H9 (cell line): ENCODE results near the gene XIAP. TPM values are rescaled to one million over a fixed set of nuclear protein-coding genes. Genes with fewer than 3 reads are reported as not detected.

Source experiments
- DNase-seq: peaks from one replicate; pipeline ENCODE4 v3.0.0-alpha.2; 2017
- H2AFZ ChIP-seq: one replicate; pipeline ENCODE4 v1.6.1; 2013; ENCODE audit warnings: mild to moderate bottlenecking, low read length, control low read depth, moderate library complexity
- H2AK5ac ChIP-seq: 2 replicates; pipeline ENCODE4 v1.6.1; 2013; ENCODE audit warnings: low read length, control low read depth, mixed read lengths; ENCODE audit not compliant: insufficient read length
- H2BK120ac ChIP-seq: one replicate; pipeline ENCODE4 v1.6.1; 2013; ENCODE audit warnings: low read depth, mild to moderate bottlenecking, low read length, control low read depth, inconsistent platforms; ENCODE audit not compliant: poor library complexity, severe bottlenecking
- H2BK12ac ChIP-seq: 2 replicates; pipeline ENCODE4 v1.6.1; 2013; ENCODE audit warnings: low read length, control low read depth, mixed read lengths, low read depth; ENCODE audit not compliant: insufficient read length
- H2BK15ac ChIP-seq: 2 replicates; pipeline ENCODE4 v1.6.1; 2013; ENCODE audit warnings: low read depth, low read length, control low read depth
- H2BK20ac ChIP-seq: one replicate; pipeline ENCODE4 v1.6.1; 2013; ENCODE audit warnings: low read depth, mild to moderate bottlenecking, low read length, control low read depth, inconsistent platforms; ENCODE audit not compliant: poor library complexity, severe bottlenecking
- H2BK5ac ChIP-seq: 2 replicates; pipeline ENCODE4 v1.6.1; 2013; ENCODE audit warnings: low read length, control low read depth, mixed read lengths; ENCODE audit not compliant: insufficient read length
- H3K14ac ChIP-seq: 2 replicates; pipeline ENCODE4 v1.6.1; 2013; ENCODE audit warnings: low read length, control low read depth; ENCODE audit not compliant: insufficient read depth
- H3K18ac ChIP-seq: 2 replicates; pipeline ENCODE4 v1.6.1; 2013; ENCODE audit warnings: low read depth, mild to moderate bottlenecking, mixed read lengths, low read length, control low read depth; ENCODE audit not compliant: insufficient read length
- H3K23ac ChIP-seq: 2 replicates; pipeline ENCODE4 v1.6.1; 2013; ENCODE audit warnings: low read length, control low read depth, mixed read lengths, low read depth; ENCODE audit not compliant: insufficient read length
- H3K23me2 ChIP-seq: 2 replicates; pipeline ENCODE4 v1.6.1; 2013; ENCODE audit warnings: low read depth, mild to moderate bottlenecking, mixed read lengths, low read length, control low read depth; ENCODE audit not compliant: insufficient read length, poor library complexity, severe bottlenecking
- H3K27ac ChIP-seq: 2 replicates; pipeline ENCODE4 v1.5.1; 2013; ENCODE audit warnings: low read length, control low read depth, mixed read lengths, low read depth; ENCODE audit not compliant: insufficient read length
- H3K27me3 ChIP-seq: 2 replicates; pipeline ENCODE4 v1.6.1; 2013; ENCODE audit warnings: low read length, control low read depth, inconsistent platforms; ENCODE audit not compliant: insufficient read depth
- H3K4ac ChIP-seq: 2 replicates; pipeline ENCODE4 v1.6.1; 2013; ENCODE audit warnings: low read depth, mild to moderate bottlenecking, control low read depth, inconsistent platforms, low read length, moderate library complexity
- H3K4me1 ChIP-seq: 2 replicates; pipeline ENCODE4 v1.6.1; 2013; ENCODE audit warnings: low read length, control low read depth, inconsistent platforms; ENCODE audit not compliant: insufficient read depth
- H3K4me2 ChIP-seq: 2 replicates; pipeline ENCODE4 v1.6.1; 2013; ENCODE audit warnings: low read length, control low read depth, mixed read lengths; ENCODE audit not compliant: insufficient read length, insufficient read depth
- H3K56ac ChIP-seq: 2 replicates; pipeline ENCODE4 v1.6.1; 2013; ENCODE audit warnings: low read depth, mild to moderate bottlenecking, mixed read lengths, low read length, control low read depth; ENCODE audit not compliant: insufficient read length
- H3K79me1 ChIP-seq: 2 replicates; pipeline ENCODE4 v1.6.1; 2013; ENCODE audit warnings: low read depth, mild to moderate bottlenecking, moderate library complexity, low read length, control low read depth, inconsistent platforms; ENCODE audit not compliant: insufficient read depth, poor library complexity, severe bottlenecking
- H3K79me2 ChIP-seq: 2 replicates; pipeline ENCODE4 v1.6.1; 2013; ENCODE audit warnings: low read length, control low read depth, inconsistent platforms; ENCODE audit not compliant: insufficient read depth
- H3K9ac ChIP-seq: 2 replicates; pipeline ENCODE4 v1.6.1; 2013; ENCODE audit warnings: low read length, control low read depth, mixed read lengths; ENCODE audit not compliant: insufficient read length; ENCODE audit errors: extremely low read depth
- H3K9me3 ChIP-seq: one replicate; pipeline ENCODE4 v1.6.1; 2013; ENCODE audit warnings: low read depth, low read length, inconsistent platforms; ENCODE audit not compliant: control insufficient read depth
- H3T11ph ChIP-seq: one replicate; pipeline ENCODE4 v1.6.1; 2013; ENCODE audit warnings: mild to moderate bottlenecking, low read length, control low read depth, inconsistent platforms
- H4K20me1 ChIP-seq: one replicate; pipeline ENCODE4 v1.6.1; 2013; ENCODE audit not compliant: control insufficient read depth, insufficient read length, insufficient read depth
- H4K5ac ChIP-seq: 2 replicates; pipeline ENCODE4 v1.6.1; 2013; ENCODE audit warnings: low read depth, mild to moderate bottlenecking, mixed read lengths, low read length, control low read depth; ENCODE audit not compliant: insufficient read length
- H4K8ac ChIP-seq: replicated peaks from 2 replicates; pipeline ENCODE4 v1.6.1; 2013; ENCODE audit warnings: low read length, control low read depth, mixed read lengths, low read depth; ENCODE audit not compliant: insufficient read length
- H4K91ac ChIP-seq: 2 replicates; pipeline ENCODE4 v1.6.1; 2013; ENCODE audit warnings: low read depth, mild to moderate bottlenecking, moderate library complexity, mixed read lengths, low read length, control low read depth; ENCODE audit not compliant: insufficient read length
- H3K27ac Mint-ChIP-seq, 3 experiments: 2 replicates in 2 of 3; 3 replicates in 1 of 3; pipeline ENCODE4 v1.8.0; 2020 to 2021; ENCODE audit warnings: mixed read lengths in 3 of 3, mild to moderate bottlenecking in 1 of 3, moderate library complexity in 1 of 3
- H3K27me3 Mint-ChIP-seq: 2 replicates; pipeline ENCODE4 v1.8.0; 2021; ENCODE audit warnings: low read depth, mild to moderate bottlenecking, moderate library complexity, mixed read lengths
- H3K36me3 Mint-ChIP-seq, 3 experiments: 2 replicates in 2 of 3; 3 replicates in 1 of 3; pipeline ENCODE4 v1.8.0; 2020 to 2021; ENCODE audit warnings: low read depth in 3 of 3, mixed read lengths in 3 of 3; ENCODE audit not compliant: insufficient read depth in 1 of 3
- H3K4me1 Mint-ChIP-seq, 2 experiments: 2 replicates each; pipeline ENCODE4 v1.8.0; 2020; ENCODE audit warnings: mixed read lengths in 2 of 2
- H3K4me3 Mint-ChIP-seq, 2 experiments: 2 replicates in 1 of 2; 3 replicates in 1 of 2; pipeline ENCODE4 v1.8.0; 2020 to 2021; ENCODE audit warnings: mild to moderate bottlenecking in 2 of 2, mixed read lengths in 2 of 2, moderate library complexity in 1 of 2
- H3K9me3 Mint-ChIP-seq, 2 experiments: 2 replicates in 1 of 2; 3 replicates in 1 of 2; pipeline ENCODE4 v1.8.0; 2020; ENCODE audit warnings: mild to moderate bottlenecking in 2 of 2, mixed read lengths in 2 of 2, moderate library complexity in 1 of 2
- WGBS: extraction: QIAGEN DNeasy Blood & Tissue Kit; methylation state at CpG from one replicate; pipeline ENCODE4 v1.1.7; 2013; ENCODE audit warnings: missing lambda C conversion rate, low lambda C conversion rate, mixed read lengths; ENCODE audit not compliant: insufficient read length; ENCODE audit errors: extremely low coverage; 5-methylcytosine and 5-hydroxymethylcytosine counted together
- total RNA-seq: library from RNA; stranded (reverse); gene quantifications from 2 replicates; pipeline ENCODE4 v1.2.1, GENCODE V29; 2021
- TF ChIP-seq, protein P1 (sequence below): fragments of 200-600 bp; sonication (generic); conservative IDR thresholded peaks from 3 replicates; pipeline ENCODE4 v1.8.0; 2021; ENCODE audit warnings: antibody characterized with exemption, mild to moderate bottlenecking

The XIAP gene
- total RNA-seq, 1 experiment from 2014 or later: 40.5 TPM

DNA sequence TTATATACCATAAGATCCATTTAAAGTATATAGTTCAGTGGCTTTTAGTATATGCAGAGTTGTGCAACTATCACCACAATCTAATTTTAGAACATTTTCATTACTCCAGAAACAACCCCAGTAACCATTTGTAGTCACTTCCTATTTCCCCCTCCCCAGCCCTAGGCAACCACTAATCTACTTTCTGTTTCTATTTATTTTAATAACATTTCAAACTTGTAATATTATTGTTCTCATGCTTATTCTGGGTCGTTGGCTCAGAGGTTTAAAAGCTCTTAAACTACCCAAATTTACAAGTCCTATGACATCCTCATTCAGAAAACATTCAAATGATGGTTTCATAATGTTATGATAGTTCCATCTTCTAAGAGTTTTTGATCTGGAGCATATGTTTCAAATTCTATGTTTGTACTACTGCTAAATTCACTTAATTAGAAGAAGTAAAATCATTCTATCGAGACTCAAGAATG lies 18.4 kb downstream of the XIAP start:
- no peak overlapping the region for H3K23ac ChIP-seq
- no peak overlapping the region for H3K56ac ChIP-seq
- H2AFZ ChIP-seq: no peak overlapping the region
- no peak overlapping the region for H4K8ac ChIP-seq
- TF ChIP-seq, protein P1, sequence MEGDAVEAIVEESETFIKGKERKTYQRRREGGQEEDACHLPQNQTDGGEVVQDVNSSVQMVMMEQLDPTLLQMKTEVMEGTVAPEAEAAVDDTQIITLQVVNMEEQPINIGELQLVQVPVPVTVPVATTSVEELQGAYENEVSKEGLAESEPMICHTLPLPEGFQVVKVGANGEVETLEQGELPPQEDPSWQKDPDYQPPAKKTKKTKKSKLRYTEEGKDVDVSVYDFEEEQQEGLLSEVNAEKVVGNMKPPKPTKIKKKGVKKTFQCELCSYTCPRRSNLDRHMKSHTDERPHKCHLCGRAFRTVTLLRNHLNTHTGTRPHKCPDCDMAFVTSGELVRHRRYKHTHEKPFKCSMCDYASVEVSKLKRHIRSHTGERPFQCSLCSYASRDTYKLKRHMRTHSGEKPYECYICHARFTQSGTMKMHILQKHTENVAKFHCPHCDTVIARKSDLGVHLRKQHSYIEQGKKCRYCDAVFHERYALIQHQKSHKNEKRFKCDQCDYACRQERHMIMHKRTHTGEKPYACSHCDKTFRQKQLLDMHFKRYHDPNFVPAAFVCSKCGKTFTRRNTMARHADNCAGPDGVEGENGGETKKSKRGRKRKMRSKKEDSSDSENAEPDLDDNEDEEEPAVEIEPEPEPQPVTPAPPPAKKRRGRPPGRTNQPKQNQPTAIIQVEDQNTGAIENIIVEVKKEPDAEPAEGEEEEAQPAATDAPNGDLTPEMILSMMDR: no peak
- no peaks in the 10 kb centered on the region for H3K79me1 ChIP-seq
- no peak overlapping the region for H3K9ac ChIP-seq
- Mint-ChIP-seq H3K9me3 (peaks cover 4 to 33% of the 10 kb centered on the region in 2 experiments; a peak in 4 of 5 replicates), H3K4me1 (no peaks in the 10 kb centered on the region), H3K27ac (no peak overlapping the region), H3K36me3 (peaks cover 2 to 14% (median 3%) of the 10 kb centered on the region in 3 experiments; a peak in 4 of 7 replicates), H3K27me3 (no peaks in the 10 kb centered on the region), H3K4me3 (no peak overlapping the region)
- no peak overlapping the region for H4K91ac ChIP-seq
- no peaks in the 10 kb centered on the region for H3K4me1 ChIP-seq
- H3K27me3 ChIP-seq: no peaks in the 10 kb centered on the region
- H2BK20ac ChIP-seq: no peak overlapping the region
- no peak overlapping the region for H3K18ac ChIP-seq
- no peak for DNase-seq
- no peaks in the 10 kb centered on the region for H3K23me2 ChIP-seq
- H2BK15ac ChIP-seq: no peak overlapping the region
- H3K79me2 ChIP-seq: no peaks in the 10 kb centered on the region; the same call in 1 of the 2 replicates
- no peak overlapping the region for H3K4ac ChIP-seq
- no peak overlapping the region for H2BK12ac ChIP-seq
- no peak overlapping the region for H3K27ac ChIP-seq
- no peak overlapping the region for H2BK120ac ChIP-seq
- no peaks in the 10 kb centered on the region for H3K9me3 ChIP-seq
- H2AK5ac ChIP-seq: no peak overlapping the region
- H4K20me1 ChIP-seq: no peaks in the 10 kb centered on the region
- no peak overlapping the region for H3K4me2 ChIP-seq
- H3T11ph ChIP-seq: no peak overlapping the region
- whole genome bisulfite sequencing: no CpG with 5 or more reads among the region's 2 CpGs
- H2BK5ac ChIP-seq: no peak overlapping the region
- H3K14ac ChIP-seq: no peak overlapping the region
- no peak overlapping the region for H4K5ac ChIP-seq
